Fibroblast of mammary gland (primary cell): ENCODE results near the gene CEP55.

Experiments used
- DNase-seq: peaks from one replicate; pipeline ENCODE4 v3.0.0-alpha.2; 2010; ENCODE audit warnings: low read depth
- H3K4me3 ChIP-seq: 2 replicates; pipeline ENCODE4 v1.5.1; 2011; ENCODE audit warnings: low read depth, mild to moderate bottlenecking, low read length, moderate library complexity; ENCODE audit not compliant: control insufficient read depth
- CTCF ChIP-seq: conservative IDR thresholded peaks from 2 replicates; pipeline ENCODE4 v1.5.1; 2011; ENCODE audit warnings: low read depth, low read length, inconsistent platforms; ENCODE audit not compliant: control insufficient read depth, insufficient read depth

CEP55 gene

GRCh38 chr10:93496322-93497041, at the start of gene CEP55:
Gene CEP55 (plus strand): TSS chr10:93496612. CDS start chr10:93500052, 3,440 bp downstream.
- no peak for TF ChIP-seq CTCF
- DNase-seq = peak; percentile 84
- peak within 1 kb of the TSS; percentile 88 for H3K4me3 ChIP-seq

GRCh38 chr10:93447019-93447418, 49.4 kb upstream of the CEP55 start:
- no peak for TF ChIP-seq CTCF
- DNase-seq = no peak

DNA sequence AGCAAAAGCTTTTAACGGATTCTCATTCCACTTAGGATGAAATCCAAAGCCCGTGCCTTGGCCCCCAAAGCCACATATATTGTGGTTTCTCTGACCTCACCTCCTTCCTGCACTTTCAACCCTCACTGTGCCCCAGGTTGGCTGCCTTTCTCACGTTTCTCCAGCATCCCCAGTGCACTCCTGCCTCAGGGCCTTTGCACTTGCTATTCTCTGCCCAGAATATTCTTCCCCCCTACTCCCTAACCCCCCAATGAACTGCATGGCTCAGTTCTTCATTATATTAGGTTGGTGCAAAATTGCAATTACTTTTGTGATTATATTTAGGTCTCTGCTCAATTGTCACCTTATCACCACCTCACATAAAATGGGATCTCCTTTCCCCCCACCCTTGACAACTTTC, 48.4 kb upstream of the CEP55 start:
- no peak for DNase-seq
- TF ChIP-seq CTCF = no peak
- H3K4me3 ChIP-seq = no peak overlapping the region

More at GRCh38 chr10:93447019-93447418, 49.4 kb upstream of the CEP55 start:
- no peak overlapping the region for H3K4me3 ChIP-seq

DNA sequence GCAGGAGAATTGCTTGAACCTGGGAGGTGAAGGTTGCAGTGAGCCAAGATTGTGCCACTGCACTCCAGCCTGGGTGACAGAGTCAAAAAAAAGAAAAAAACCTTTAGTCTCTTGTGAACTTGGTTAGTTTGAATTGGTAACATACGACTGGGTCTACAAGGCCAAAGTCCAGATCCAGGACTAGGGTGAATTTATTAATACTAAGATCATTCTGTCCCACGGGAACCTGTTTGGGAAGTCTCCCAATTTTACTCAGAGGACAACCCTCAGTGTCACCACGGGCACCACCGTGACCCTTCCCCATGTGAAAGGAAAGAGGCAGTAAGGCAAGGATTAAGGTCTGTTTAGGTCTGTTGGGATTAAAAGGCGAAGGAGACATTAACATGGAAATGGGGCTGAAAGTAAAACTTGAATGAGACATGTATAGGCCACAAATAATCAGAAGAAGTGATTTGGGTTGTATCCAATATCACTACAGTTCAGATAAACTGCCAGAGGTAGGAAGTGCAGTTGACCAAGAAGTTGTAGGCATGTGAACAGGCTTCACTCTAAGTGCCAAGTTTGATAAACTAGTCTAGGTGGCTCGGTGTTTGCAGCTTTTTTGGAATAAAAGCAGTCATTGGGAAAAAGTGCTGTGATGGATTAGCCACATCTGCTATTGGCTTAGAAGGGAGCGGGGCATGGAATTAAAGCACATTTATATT, 45.0 kb upstream of the CEP55 start:
- H3K4me3 ChIP-seq = no peak overlapping the region
- DNase-seq = no peak
- no peak for TF ChIP-seq CTCF

- DNase-seq = no peak
- TF ChIP-seq CTCF = no peak
- H3K4me3 ChIP-seq = no peak overlapping the region
Observed at GRCh38 chr10:93452143-93452542, 44.3 kb upstream of the CEP55 start.

DNA sequence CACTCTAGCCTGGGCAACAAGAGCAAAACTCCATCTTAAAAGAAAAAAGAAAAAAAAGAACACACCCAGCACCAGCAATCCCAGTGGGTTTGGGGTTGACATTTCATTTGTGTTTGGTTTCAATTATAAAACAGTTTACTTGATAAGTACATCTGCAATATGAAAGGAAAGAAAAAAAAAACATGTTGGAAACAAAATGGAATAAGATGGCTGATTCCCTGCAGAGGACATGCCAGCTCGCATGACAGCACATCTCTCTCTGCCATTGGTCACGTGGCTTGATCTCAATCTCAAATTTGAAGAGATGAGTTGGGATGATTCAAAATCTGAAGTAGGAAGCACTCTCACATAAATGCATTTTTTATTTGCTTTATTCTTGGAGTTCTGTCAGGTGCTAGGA, 42.3 kb upstream of the CEP55 start:
- DNase-seq = no peak

More for the DNA sequence above, 42.3 kb upstream of the CEP55 start:
- no peak for TF ChIP-seq CTCF
- H3K4me3 ChIP-seq = no peak overlapping the region
